WTC11 (cell line): ENCODE measurements around the gene MYO1H. TPM values are rescaled to one million over a fixed set of nuclear protein-coding genes. Genes with fewer than 3 reads are reported as not detected.

ENCODE experiments used
- ATAC-seq: fragments of 200-7000 bp; cut with Tn5 transposase; 2 replicates; pipeline ENCODE4 v1.10.0; 2021; ENCODE audit warnings: mild to moderate bottlenecking, moderate library complexity
- CTCF ChIA-PET: fragments of 300-600 bp; sonication (Branson Sonifier 250); formaldehyde crosslinking; loops from one replicate; lab custom pipeline; 2021; ENCODE audit warnings: antibody characterized with exemption; lab: Charles Lee
- POLR2A ChIA-PET: fragments of 350-600 bp; sonication (Branson Sonifier 250); formaldehyde crosslinking; loops from one replicate; lab custom pipeline; 2021; ENCODE audit warnings: antibody characterized with exemption; lab: Charles Lee
- DNase-seq: peaks from one replicate; pipeline ENCODE4 v3.0.0; 2021; ENCODE audit warnings: low spot score
- H3K27ac Mint-ChIP-seq: 2 replicates; pipeline ENCODE4 v1.8.0; 2021; ENCODE audit warnings: mixed read lengths
- H3K27me3 Mint-ChIP-seq: 2 replicates; pipeline ENCODE4 v1.8.0; 2021; ENCODE audit warnings: low read depth, mild to moderate bottlenecking, moderate library complexity, mixed read lengths
- H3K36me3 Mint-ChIP-seq: 2 replicates; pipeline ENCODE4 v1.8.0; 2021; ENCODE audit warnings: mixed read lengths
- H3K4me1 Mint-ChIP-seq: 2 replicates; pipeline ENCODE4 v1.8.0; 2022; ENCODE audit warnings: mixed read lengths
- H3K4me3 Mint-ChIP-seq: 2 replicates; pipeline ENCODE4 v1.8.0; 2021; ENCODE audit warnings: mild to moderate bottlenecking, moderate library complexity, mixed read lengths
- H3K9me3 Mint-ChIP-seq: 2 replicates; pipeline ENCODE4 v1.8.0; 2021; ENCODE audit warnings: mixed read lengths
- AR ChIP-seq: fragments of 250-450 bp; sonication (Bioruptor Pico); IDR thresholded peaks from 2 replicates; pipeline ENCODE4 v1.9.0; 2021; ENCODE audit warnings: mild to moderate bottlenecking
- ESRRA ChIP-seq: sonication (generic); formaldehyde crosslinking; IDR thresholded peaks from 2 replicates; pipeline ENCODE4 v1.8.1; 2022; ENCODE audit warnings: mild to moderate bottlenecking, missing genetic modification reagents, borderline replicate concordance
- GABPB1 ChIP-seq: sonication (generic); formaldehyde crosslinking; IDR thresholded peaks from 2 replicates; pipeline ENCODE4 v1.8.1; 2023; ENCODE audit warnings: mild to moderate bottlenecking, missing genetic modification reagents
- GRHL2 ChIP-seq: fragments of 250-450 bp; sonication (Bioruptor Pico); IDR thresholded peaks from 2 replicates; pipeline ENCODE4 v1.8.0; 2022; ENCODE audit warnings: mild to moderate bottlenecking, moderate library complexity; ENCODE audit not compliant: insufficient replicate concordance, severe bottlenecking
- JUN ChIP-seq: sonication (generic); formaldehyde crosslinking; IDR thresholded peaks from 2 replicates; pipeline ENCODE4 v1.8.0; 2023; ENCODE audit warnings: mild to moderate bottlenecking, missing genetic modification reagents
- MLX ChIP-seq: sonication (generic); formaldehyde crosslinking; IDR thresholded peaks from 2 replicates; pipeline ENCODE4 v1.8.1; 2023; ENCODE audit warnings: mild to moderate bottlenecking, missing genetic modification reagents, moderate library complexity
- MXD4 ChIP-seq: fragments of 250-450 bp; sonication (Bioruptor Pico); IDR thresholded peaks from 2 replicates; pipeline ENCODE4 v1.8.0; 2021; ENCODE audit warnings: mild to moderate bottlenecking, moderate library complexity, borderline replicate concordance
- MYBL2 ChIP-seq: sonication (generic); formaldehyde crosslinking; IDR thresholded peaks from 2 replicates; pipeline ENCODE4 v1.8.1; 2023; ENCODE audit warnings: mild to moderate bottlenecking, moderate library complexity, missing genetic modification reagents
- NR1H2 ChIP-seq: sonication (generic); formaldehyde crosslinking; IDR thresholded peaks from 2 replicates; pipeline ENCODE4 v1.9.0; 2021; ENCODE audit warnings: mild to moderate bottlenecking, moderate library complexity, missing genetic modification reagents
- OVOL2 ChIP-seq: fragments of 250-450 bp; sonication (Bioruptor Pico); IDR thresholded peaks from 2 replicates; pipeline ENCODE4 v1.9.0; 2021; ENCODE audit warnings: mild to moderate bottlenecking, borderline replicate concordance
- PREB ChIP-seq: sonication (generic); formaldehyde crosslinking; IDR thresholded peaks from 2 replicates; pipeline ENCODE4 v1.8.1; 2022; ENCODE audit warnings: mild to moderate bottlenecking, missing genetic modification reagents, moderate library complexity, borderline replicate concordance
- PRRX2 ChIP-seq: fragments of 250-450 bp; sonication (Bioruptor Pico); IDR thresholded peaks from 2 replicates; pipeline ENCODE4 v1.8.0; 2021; ENCODE audit warnings: mild to moderate bottlenecking
- SP1 ChIP-seq: sonication (generic); formaldehyde crosslinking; conservative IDR thresholded peaks from 2 replicates; pipeline ENCODE4 v1.8.1; 2022; ENCODE audit warnings: missing genetic modification reagents
- ZBTB21 ChIP-seq: sonication (generic); formaldehyde crosslinking; IDR thresholded peaks from 2 replicates; pipeline ENCODE4 v1.8.1; 2023; ENCODE audit warnings: mild to moderate bottlenecking, missing genetic modification reagents, borderline replicate concordance
- ZNF232 ChIP-seq: sonication (generic); formaldehyde crosslinking; IDR thresholded peaks from 2 replicates; pipeline ENCODE4 v1.8.0; 2022; ENCODE audit warnings: mild to moderate bottlenecking, missing genetic modification reagents
- ZNF263 ChIP-seq: sonication (generic); formaldehyde crosslinking; IDR thresholded peaks from 2 replicates; pipeline ENCODE4 v1.8.1; 2022; ENCODE audit warnings: low read depth, mild to moderate bottlenecking, moderate library complexity, missing genetic modification reagents
- total RNA-seq: library from RNA; stranded (reverse); gene quantifications from 3 replicates; pipeline ENCODE4 v1.2.3, GENCODE V29; 2021
- TF ChIP-seq, protein P1 (sequence below): sonication (generic); formaldehyde crosslinking; IDR thresholded peaks from 2 replicates; pipeline ENCODE4 v1.8.0; 2022; ENCODE audit warnings: mild to moderate bottlenecking, missing genetic modification reagents
- TF ChIP-seq, protein P2 (sequence below): fragments of 250-450 bp; sonication (Bioruptor Pico); IDR thresholded peaks from 2 replicates; pipeline ENCODE4 v1.8.0; 2021; ENCODE audit warnings: mild to moderate bottlenecking
- TF ChIP-seq, protein P3 (sequence below): sonication (generic); formaldehyde crosslinking; IDR thresholded peaks from 2 replicates; pipeline ENCODE4 v1.8.0; 2022; ENCODE audit warnings: mild to moderate bottlenecking, missing genetic modification reagents
- TF ChIP-seq, protein P4 (sequence below): sonication (generic); formaldehyde crosslinking; IDR thresholded peaks from 2 replicates; pipeline ENCODE4 v1.8.1; 2022; ENCODE audit warnings: low read depth, mild to moderate bottlenecking, moderate library complexity, missing genetic modification reagents, borderline replicate concordance
- TF ChIP-seq, protein P5 (sequence below): sonication (generic); formaldehyde crosslinking; IDR thresholded peaks from 2 replicates; pipeline ENCODE4 v1.8.1; 2022; ENCODE audit warnings: mild to moderate bottlenecking, moderate library complexity, missing genetic modification reagents

MYO1H gene
- total RNA-seq, 1 experiment from 2014 or later: 0.44 TPM

DNA sequence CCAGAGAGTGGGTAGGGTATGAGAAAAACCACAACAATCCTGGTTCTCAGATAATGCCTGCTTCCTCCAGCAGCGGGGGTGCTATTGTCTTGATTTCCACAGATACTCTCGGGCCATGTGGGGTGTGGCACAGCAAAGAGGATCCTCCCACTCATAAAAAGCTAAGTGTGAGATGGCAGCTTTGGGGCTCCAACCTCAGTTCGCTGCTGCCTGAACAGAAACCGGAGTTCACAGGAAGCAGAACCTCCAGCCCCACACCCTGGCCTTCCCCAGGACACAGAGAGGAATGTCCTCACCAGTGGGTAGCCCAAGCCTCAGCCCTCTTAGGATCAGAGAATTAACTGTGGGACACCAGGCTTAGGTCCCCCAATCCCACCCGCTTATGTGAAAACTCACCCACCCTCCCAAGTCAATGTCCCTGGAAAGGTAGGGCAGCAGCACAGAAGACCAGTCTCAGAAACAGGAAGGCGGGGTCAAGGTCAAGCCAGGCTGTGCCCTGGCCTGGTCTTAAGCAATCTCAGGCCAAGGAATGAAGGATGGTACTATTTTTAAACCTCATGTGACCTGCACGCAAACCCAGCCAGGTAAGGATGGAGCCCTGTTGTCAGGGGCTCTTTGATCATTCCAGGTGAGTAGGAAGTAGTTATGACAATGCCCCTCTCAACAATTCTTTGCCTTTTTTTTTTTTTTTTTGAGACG, 120.4 kb downstream of the MYO1H start (continued):
- TF ChIP-seq PRRX2: no peak

DNA sequence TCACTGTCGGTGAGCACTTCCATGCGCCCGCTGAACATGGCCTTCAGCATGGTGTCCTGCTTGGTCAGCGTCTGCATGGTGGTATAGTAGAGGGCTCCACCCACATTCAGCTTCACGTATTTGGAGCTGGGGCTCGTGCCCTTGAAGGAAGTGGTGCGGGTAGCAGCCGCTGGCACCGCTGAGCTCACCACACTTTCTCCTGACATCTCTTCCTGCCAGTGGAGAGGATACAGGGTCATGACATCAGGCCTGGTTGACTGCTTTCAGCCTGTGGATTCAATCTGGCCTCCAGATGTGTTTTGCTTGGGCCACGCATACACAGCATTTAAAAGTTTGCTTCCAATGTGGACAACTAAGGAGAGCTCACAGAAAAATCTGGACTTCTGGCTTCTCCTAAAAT, 121.8 kb downstream of the MYO1H start:
- Mint-ChIP-seq H3K4me1 (peaks cover 36% of the 10 kb centered on the region), H3K4me3 (no peak overlapping the region), H3K36me3 (peaks cover 42% of the 10 kb centered on the region), H3K27me3 (no peaks in the 10 kb centered on the region), H3K9me3 (no peaks in the 10 kb centered on the region), H3K27ac (no peak overlapping the region)
- CTCF ChIA-PET: interaction anchor here (1.0 kb wide), 2 partner anchors 37 to 41 kb away, joined by 4 read pairs; no protein-coding TSS in a partner anchor
- POLR2A ChIA-PET: interaction anchor here (1.1 kb wide), 1 partner anchor 12 kb away, joined by 3 read pairs; no protein-coding TSS in a partner anchor
- DNase-seq (no peak), ATAC-seq (no peak)
- TF ChIP-seq, protein P1, sequence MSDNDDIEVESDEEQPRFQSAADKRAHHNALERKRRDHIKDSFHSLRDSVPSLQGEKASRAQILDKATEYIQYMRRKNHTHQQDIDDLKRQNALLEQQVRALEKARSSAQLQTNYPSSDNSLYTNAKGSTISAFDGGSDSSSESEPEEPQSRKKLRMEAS (CRISPR knock-in tag): no peak
- TF ChIP-seq, protein P2, sequence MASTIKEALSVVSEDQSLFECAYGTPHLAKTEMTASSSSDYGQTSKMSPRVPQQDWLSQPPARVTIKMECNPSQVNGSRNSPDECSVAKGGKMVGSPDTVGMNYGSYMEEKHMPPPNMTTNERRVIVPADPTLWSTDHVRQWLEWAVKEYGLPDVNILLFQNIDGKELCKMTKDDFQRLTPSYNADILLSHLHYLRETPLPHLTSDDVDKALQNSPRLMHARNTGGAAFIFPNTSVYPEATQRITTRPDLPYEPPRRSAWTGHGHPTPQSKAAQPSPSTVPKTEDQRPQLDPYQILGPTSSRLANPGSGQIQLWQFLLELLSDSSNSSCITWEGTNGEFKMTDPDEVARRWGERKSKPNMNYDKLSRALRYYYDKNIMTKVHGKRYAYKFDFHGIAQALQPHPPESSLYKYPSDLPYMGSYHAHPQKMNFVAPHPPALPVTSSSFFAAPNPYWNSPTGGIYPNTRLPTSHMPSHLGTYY: no peak
- TF ChIP-seq ZNF263 (CRISPR knock-in tag) (no peak), SP1 (no peak), ZBTB21 (CRISPR knock-in tag) (no peak), JUN (CRISPR knock-in tag) (no peak), ESRRA (CRISPR knock-in tag) (no peak)
- TF ChIP-seq, protein P3, sequence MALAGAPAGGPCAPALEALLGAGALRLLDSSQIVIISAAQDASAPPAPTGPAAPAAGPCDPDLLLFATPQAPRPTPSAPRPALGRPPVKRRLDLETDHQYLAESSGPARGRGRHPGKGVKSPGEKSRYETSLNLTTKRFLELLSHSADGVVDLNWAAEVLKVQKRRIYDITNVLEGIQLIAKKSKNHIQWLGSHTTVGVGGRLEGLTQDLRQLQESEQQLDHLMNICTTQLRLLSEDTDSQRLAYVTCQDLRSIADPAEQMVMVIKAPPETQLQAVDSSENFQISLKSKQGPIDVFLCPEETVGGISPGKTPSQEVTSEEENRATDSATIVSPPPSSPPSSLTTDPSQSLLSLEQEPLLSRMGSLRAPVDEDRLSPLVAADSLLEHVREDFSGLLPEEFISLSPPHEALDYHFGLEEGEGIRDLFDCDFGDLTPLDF: no peak
- TF ChIP-seq, protein P4, sequence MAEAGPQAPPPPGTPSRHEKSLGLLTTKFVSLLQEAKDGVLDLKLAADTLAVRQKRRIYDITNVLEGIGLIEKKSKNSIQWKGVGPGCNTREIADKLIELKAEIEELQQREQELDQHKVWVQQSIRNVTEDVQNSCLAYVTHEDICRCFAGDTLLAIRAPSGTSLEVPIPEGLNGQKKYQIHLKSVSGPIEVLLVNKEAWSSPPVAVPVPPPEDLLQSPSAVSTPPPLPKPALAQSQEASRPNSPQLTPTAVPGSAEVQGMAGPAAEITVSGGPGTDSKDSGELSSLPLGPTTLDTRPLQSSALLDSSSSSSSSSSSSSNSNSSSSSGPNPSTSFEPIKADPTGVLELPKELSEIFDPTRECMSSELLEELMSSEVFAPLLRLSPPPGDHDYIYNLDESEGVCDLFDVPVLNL (CRISPR knock-in tag): no peak

DNA sequence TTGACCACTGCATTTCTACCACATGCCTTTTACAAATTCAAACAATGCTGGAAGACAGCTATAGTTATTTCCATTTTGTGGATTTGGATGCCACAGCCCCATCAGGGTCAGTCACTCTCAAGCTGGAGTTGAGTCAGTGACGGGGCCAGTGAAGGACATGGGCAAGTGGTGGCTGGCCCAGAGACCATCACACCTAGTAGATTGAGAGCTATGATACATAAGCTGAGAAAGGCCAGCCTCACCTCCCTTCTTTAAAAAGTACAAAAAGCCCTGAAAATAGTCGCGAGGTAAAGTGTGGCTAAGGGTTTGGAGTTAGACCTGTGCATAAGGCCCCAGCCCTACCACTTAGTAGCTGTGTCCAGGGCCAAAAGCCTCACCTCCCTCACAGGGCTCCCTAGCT, 125.3 kb downstream of the MYO1H start:
- DNase-seq (no peak), ATAC-seq (no peak)
- CTCF ChIA-PET: interaction anchor here (1.0 to 6.7 kb wide), 3 partner anchors 39 to 209 kb away, joined by 3 to 44 read pairs (median 4); no protein-coding TSS in a partner anchor
- no peaks in the 10 kb centered on the region for H3K9me3 Mint-ChIP-seq
- peaks cover 33% of the 10 kb centered on the region for H3K4me1 Mint-ChIP-seq
- POLR2A ChIA-PET: interaction anchor here (1.8 kb wide), 1 partner anchor 10 kb away, joined by 4 read pairs; no protein-coding TSS in a partner anchor
- H3K27ac Mint-ChIP-seq: no peak overlapping the region
- H3K27me3 Mint-ChIP-seq: no peaks in the 10 kb centered on the region
- H3K36me3 Mint-ChIP-seq: peaks cover 22% of the 10 kb centered on the region
- no peak overlapping the region for H3K4me3 Mint-ChIP-seq
- no peak for TF ChIP-seq MLX (CRISPR knock-in tag)
- TF ChIP-seq GRHL2 (CRISPR knock-in tag): no peak
- TF ChIP-seq AR (CRISPR knock-in tag): no peak
- no peak for TF ChIP-seq ESRRA (CRISPR knock-in tag)
- TF ChIP-seq, protein P4 (CRISPR knock-in tag): no peak
- TF ChIP-seq GABPB1: no peak
- no peak for TF ChIP-seq PREB (CRISPR knock-in tag)
- TF ChIP-seq OVOL2: no peak
- no peak for TF ChIP-seq MXD4
- TF ChIP-seq, protein P5, sequence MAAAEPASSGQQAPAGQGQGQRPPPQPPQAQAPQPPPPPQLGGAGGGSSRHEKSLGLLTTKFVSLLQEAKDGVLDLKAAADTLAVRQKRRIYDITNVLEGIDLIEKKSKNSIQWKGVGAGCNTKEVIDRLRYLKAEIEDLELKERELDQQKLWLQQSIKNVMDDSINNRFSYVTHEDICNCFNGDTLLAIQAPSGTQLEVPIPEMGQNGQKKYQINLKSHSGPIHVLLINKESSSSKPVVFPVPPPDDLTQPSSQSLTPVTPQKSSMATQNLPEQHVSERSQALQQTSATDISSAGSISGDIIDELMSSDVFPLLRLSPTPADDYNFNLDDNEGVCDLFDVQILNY (CRISPR knock-in tag): no peak
- TF ChIP-seq MYBL2: no peak
- TF ChIP-seq ZNF232: no peak
- TF ChIP-seq NR1H2 (CRISPR knock-in tag): no peak
- no peak for TF ChIP-seq ZBTB21 (CRISPR knock-in tag)
